GM19468 (cell line): ENCODE data around the gene TMEM86B.
A peak's percentile ranks its signal among the peaks of the same experiment; 100 is the strongest.

Experiments used
- ATAC-seq: cut with Tn5 transposase; IDR thresholded peaks from one replicate; pipeline ENCODE4 v1.9.1; 2021; ENCODE audit warnings: mild to moderate bottlenecking, moderate library complexity, moderate number of reproducible peaks; ENCODE audit not compliant: unreplicated experiment; ENCODE audit errors: extremely low read depth

Gene TMEM86B

GRCh38 chr19:55188625-55189024 lies 39.9 kb downstream of the TMEM86B start:
- no peak for ATAC-seq

- no peak for ATAC-seq
Observed at GRCh38 chr19:55186080-55186479, 42.5 kb downstream of the TMEM86B start.

- ATAC-seq, result no peak
Observed at GRCh38 chr19:55181740-55182139, 46.8 kb downstream of the TMEM86B start.

- ATAC-seq, result no peak
Observed at GRCh38 chr19:55179606-55180484, 48.7 kb downstream of the TMEM86B start, which contains the start of gene SYT5. SYT5 (minus strand) TSS chr19:55180289; CDS start chr19:55179041, 1,248 bp downstream.

- ATAC-seq, result peak; percentile 67
Observed at GRCh38 chr19:55178781-55179599, 49.6 kb downstream of the TMEM86B start.
